NCI-H460 (cell line): Measurements from ENCODE around the gene DLG5. TPM values are rescaled to one million over a fixed set of nuclear protein-coding genes. Genes with fewer than 3 reads are reported as not detected.

Experiments used
- DNase-seq: peaks from one replicate; pipeline ENCODE4 v3.0.0-alpha.2; 2016; ENCODE audit warnings: low read depth; ENCODE audit errors: extremely low read depth
- polyA plus RNA-seq: library from polyadenylated mRNA; depleted of rRNA; stranded (reverse); fragments of >200 nt; gene quantifications from 2 replicates; pipeline ENCODE4 v1.2.3, GENCODE V29; 2014; cell fraction: nucleus; rRNA removed
- total RNA-seq: library from RNA; depleted of rRNA; stranded (reverse); fragments of >200 nt; shearing (Covaris generic); gene quantifications from 2 replicates; pipeline ENCODE4 v1.2.3, GENCODE V29; 2014; rRNA removed

The DLG5 gene, protein sequence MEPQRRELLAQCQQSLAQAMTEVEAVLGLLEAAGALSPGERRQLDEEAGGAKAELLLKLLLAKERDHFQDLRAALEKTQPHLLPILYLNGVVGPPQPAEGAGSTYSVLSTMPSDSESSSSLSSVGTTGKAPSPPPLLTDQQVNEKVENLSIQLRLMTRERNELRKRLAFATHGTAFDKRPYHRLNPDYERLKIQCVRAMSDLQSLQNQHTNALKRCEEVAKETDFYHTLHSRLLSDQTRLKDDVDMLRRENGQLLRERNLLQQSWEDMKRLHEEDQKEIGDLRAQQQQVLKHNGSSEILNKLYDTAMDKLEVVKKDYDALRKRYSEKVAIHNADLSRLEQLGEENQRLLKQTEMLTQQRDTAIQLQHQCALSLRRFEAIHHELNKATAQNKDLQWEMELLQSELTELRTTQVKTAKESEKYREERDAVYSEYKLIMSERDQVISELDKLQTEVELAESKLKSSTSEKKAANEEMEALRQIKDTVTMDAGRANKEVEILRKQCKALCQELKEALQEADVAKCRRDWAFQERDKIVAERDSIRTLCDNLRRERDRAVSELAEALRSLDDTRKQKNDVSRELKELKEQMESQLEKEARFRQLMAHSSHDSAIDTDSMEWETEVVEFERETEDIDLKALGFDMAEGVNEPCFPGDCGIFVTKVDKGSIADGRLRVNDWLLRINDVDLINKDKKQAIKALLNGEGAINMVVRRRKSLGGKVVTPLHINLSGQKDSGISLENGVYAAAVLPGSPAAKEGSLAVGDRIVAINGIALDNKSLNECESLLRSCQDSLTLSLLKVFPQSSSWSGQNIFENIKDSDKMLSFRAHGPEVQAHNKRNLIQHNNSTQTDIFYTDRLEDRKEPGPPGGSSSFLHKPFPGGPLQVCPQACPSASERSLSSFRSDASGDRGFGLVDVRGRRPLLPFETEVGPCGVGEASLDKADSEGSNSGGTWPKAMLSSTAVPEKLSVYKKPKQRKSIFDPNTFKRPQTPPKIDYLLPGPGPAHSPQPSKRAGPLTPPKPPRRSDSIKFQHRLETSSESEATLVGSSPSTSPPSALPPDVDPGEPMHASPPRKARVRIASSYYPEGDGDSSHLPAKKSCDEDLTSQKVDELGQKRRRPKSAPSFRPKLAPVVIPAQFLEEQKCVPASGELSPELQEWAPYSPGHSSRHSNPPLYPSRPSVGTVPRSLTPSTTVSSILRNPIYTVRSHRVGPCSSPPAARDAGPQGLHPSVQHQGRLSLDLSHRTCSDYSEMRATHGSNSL (N-terminal part only)
- 14.6 and 15.7 TPM in 2 replicates for total RNA-seq
- polyA plus RNA-seq = 16.5 and 22.5 TPM in 2 replicates

DNA sequence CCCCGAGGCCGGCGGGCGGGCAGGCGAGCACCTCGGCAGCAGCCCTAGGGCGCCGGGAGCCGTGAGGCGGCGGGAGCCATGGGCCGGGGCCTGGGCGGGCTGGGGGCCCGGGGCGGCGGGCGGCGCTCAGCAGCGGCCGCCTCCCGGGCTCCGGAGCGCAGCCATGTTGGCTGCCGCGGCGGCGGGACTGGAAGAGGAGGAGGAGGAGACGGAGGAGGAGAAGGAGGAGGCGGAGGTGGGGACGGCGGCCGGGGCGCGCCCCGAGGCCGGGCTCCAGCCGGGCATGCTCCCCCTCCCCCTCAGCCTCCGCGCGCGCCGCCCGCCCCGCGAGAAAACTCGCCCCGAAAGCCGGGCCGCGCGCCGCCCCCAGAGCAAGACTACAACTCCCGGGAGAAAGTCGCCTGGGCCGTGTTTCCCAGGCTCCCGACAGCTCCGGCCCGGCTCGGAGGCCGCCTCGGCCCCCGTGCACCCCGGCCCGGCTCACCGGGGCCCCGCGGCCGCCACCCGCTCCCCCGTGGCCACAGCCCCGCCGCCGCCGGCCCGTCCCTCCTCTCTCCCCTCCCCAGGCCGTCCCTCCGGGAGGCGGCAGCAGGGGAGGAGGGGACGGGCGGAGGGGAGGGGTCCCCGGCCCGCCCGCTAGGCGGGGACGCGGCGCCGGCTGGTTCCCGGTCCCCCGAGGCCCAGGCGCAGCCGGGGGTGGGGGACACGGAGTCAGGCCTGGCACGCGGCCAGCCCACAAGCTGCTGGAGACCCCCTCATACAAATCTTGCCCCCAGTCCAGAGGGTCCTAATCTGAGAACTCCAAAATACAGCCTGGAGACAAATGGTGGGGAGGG lies at the start of gene DLG5:
Gene DLG5 (minus strand): TSS at position 190 of the 836 bp plus-strand sequence. CDS start 235 bp downstream, outside the sequence.
- peak; percentile 47 for DNase-seq

- DNase-seq = no peak
These were observed 48.6 kb upstream of the DLG5 start for GRCh38 chr10:77975086-77975666.

DNA sequence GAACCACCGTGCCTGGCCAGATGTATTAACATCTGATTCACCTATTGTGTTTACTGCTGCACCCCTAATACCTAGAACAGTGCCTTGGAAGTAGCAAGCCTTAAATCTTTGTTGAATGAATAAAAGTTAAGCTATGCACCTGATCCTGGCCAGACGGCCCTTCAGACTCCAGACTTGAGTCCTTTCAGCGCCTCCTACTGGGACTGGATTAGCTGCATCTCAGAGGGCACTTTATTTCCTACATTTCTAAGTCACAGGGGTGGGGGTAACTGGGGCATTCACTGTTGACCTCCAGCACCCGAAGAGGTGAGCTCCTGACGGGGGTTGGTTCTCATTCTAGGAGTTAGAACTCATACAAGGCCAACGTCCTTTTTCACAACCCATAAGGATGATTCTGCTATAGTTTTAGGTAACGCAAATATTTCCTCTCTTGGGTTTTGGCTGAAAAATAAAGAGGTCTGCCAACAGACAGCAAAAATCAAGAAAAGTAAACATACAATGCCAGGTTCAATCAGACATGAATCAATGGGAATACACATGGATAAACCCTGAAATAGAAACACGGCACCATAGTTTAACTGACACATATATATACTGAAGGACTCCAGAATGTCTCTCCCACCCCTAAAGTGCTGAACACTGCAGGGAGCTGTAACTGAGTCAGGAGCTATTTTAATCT lies 48.0 kb upstream of the DLG5 start:
- DNase-seq = peak; percentile 38

DNA sequence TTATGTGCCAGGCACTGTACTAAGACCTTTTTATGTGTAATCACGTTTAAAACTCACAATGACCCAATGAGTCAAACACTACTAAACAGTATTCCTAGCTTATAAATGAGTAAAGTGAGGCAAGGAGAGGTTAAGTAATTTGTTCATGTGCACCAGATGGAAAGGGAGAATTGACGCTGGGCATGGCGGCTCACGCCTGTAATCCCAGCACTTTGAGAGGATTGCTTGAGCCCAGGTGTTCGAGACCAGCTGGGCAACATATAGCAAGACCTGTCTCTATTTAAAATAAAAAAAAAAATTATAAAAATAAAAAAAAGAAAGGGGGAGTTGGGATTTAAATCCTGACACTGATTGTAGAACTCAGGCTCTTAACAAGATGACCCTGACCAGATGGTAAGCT lies 46.7 kb upstream of the DLG5 start:
- DNase-seq = no peak

GRCh38 chr10:77972148-77972547 lies 45.6 kb upstream of the DLG5 start:
- DNase-seq = no peak

DNA sequence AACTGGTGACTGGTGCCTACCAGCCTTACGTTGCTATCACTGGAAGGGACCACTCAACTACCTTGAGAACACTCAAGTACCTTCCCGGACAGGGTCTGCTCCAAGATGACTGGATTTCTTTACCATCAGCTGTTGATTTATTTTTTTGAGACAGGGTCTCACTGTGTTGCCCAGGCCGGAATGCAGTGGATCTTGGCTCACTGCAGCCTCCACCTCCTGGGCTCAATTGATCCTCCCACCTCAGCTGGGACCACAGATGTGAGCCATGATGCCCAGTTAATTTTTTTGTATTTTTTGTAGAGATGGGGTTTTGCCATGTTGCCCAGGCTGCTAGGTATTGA lies 45.2 kb upstream of the DLG5 start:
- DNase-seq = no peak

DNA sequence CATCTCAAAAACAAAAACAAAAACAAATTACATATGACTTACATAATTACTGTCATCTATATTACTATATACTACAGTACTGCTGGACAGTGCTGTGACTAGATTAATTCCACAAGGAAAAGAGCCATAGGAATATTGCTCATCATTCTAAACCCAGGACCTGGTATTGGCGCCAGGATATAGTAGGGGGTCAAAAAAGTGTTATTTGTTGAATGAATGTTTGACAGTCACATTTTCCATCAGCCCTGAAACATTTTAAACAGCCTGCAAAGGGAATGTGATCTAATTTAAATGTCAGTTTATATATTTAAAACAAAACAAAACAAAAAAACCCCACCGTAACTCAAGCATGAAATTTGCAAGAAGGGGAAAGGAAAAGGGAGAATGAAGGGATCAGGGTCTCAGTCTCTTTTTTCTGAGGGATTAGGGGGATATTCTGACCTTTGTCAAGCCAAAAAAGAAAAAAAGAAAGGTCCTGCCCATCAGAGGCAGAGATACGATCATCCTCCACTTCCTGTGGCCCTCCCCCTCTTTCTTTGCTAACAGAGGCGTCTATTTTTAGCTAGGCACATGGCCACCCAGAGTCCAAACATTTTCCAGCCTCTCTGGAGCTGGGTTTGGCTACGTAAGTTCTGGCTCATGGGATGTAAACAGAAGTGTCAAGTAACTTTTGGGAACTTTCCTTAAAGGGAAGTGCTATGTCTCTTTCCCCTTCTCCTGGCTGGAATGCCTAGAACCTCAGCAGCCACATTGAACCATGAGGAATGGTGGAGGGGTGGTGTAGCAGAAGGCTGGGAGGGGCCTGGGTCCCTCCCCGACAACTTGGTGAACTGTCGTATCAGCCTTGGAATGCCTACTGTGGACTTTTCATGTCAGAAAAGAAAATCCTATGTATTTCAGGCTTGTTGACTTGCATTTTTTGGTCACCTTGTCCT lies 44.6 kb upstream of the DLG5 start:
- peak; percentile 11 for DNase-seq

DNA sequence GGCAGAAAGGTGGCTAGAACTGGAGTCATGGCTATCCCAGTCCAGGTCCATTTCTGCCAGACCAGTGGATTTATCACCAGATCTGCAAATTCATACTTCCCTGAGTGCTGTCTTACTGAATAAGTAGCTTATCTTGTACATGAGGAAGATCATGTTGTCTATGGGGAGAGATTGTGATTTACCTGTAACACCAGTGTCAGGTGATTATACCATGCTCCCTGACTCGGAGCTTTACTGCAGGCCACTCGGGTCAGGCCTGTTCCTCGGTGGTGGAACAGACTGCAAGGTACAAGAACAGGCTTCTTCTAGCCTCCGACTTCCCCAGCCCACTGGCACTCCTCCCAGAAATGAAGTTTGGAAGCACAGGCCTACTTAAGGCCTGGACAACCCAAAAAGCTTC lies 42.6 kb upstream of the DLG5 start:
- no peak for DNase-seq

DNA sequence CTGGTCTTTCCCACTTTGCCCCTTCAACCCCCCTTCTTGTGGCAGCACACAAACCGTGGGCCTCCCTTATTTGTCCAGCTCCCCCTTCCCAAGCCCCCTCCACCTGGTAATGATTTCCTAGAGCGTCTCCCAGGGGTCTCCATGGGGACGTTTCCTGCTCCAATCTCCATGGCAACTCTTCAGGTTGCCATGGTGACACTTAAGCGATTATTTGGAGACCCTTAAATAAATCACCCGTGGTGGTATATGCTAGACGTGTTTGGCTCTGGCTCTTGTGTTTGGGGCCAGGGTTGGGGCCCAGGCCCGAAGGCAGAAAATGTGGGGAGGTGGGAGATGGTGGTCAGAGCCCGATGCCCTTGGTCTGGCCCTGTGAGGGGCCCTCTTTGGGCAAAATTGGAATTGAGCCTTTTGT lies 41.1 kb upstream of the DLG5 start:
- DNase-seq = no peak

DNA sequence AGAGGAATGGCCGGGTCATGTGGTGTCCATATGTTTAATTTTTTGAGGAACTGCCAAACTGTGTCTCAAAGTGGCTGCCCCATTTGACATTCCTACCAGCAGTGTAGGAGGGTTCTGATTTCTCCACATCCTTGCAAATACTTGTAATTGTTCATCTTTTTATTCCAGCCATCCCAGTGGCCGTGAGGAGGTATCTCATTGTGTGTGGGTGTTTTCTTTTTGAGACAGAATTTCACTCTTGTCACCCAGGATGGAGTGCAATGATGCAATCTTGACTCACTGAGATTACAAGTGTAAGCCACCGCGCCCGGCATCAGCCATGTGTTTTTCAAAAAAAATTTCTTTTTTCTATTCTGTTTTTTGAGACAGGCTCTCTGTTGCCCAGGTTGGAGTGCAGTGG lies 38.7 kb upstream of the DLG5 start:
- no peak for DNase-seq

- DNase-seq = no peak
These were observed 38.3 kb upstream of the DLG5 start for GRCh38 chr10:77964811-77965210.

- no peak for DNase-seq
These were observed 37.3 kb upstream of the DLG5 start for GRCh38 chr10:77963901-77964300.

DNA sequence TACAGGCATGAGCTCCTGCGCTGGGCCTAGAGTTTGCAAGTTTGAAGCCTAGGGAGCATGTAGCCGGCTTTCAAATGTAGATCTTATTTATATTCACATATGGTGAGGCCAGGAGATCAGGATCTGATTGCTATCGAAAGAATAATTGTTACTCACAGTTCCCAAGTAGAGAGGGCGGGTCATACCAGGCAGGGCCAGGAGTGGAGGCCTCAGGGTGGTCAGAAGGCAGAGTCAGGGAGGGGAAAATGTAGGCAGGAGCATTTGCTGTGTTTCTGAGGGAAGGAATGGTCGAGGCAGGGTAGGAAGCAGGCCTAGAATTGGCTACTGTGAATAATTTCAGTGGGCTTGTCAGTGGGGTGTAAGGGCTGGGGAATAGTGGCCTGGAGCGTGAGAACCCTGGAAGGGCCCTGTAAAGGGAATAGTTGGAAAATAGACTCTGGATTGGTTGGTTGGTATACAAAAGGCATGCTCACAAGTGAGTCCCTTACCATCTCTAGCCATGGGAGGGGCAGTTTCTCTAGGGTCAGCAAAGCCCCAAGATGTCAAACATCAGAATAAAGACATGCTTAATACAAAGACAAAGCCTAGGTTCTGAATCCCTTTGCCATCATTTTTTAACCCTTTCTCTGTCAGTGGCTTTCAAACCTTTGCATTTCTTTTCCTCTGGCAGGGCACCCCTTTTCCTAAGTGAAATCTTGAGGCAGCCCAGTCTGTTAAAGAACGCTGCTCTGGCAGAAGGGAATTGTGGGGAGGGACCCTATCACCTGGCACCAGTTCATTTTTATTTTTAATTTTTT lies 36.0 kb upstream of the DLG5 start:
- no peak for DNase-seq

- no peak for DNase-seq
These were observed 35.1 kb upstream of the DLG5 start for GRCh38 chr10:77961668-77962067.

GRCh38 chr10:77960829-77961329 lies 34.3 kb upstream of the DLG5 start:
- DNase-seq = no peak

DNA sequence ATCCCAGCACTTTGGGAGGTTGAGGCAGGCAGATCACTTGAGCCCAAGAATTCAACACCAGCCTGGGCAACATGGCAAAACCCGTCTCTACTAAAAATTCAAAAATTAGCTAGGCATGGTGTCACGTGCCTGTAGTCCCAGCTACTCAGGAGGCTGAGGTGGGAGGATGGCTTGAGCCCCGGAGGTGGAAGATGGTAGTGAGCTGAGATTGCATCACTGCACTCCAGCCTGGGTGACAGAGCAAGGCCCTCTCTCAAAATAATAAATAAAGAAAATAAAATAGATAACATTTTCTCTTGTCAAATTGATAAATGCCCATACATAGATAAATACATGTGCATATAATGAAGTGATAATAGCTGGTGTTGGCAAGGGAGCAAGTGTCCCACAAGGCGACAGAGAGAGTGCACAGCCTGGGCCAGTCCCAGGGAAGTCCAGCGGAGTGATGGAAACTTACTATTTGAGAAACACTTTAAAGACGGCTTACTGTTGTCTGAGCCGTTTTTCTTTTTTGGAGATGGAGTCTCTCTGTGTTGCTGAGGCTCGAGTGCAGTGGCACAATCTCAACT lies 33.4 kb upstream of the DLG5 start:
- DNase-seq = no peak

- DNase-seq = no peak
These were observed 32.8 kb upstream of the DLG5 start for GRCh38 chr10:77959384-77959783.
